ENCODE measurements around the gene FOXJ3. TPM values are rescaled to one million over a fixed set of nuclear protein-coding genes. Genes with fewer than 3 reads are reported as not detected.

FOXJ3 gene
- total and polyA plus RNA-seq, 2 of the 4 experiments (the other 2 are of a cell fraction): 16.7 to 30.5 TPM

DNA sequence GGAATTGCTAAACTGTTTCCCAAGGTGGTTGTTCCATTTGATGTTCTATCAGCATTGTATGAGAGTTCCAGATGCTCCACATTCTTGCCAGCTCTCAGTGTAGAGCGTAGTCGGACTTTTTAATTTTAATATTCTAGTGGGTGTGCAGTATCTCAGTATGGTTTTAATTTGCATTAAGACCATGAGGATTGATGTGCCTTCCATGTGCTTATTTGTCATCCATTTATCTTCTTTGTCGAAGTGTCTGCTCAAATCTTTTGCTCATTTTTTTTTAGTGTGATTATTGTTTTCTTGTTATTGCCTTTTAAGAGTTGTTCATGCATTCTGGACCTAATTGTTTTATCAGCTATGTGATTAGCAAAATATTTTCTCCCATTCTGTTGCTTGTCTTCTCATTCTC, 195.6 kb downstream of the FOXJ3 start:
- ChIA-PET POLR2A (ENCODE audit: unreplicated experiment) (no interaction called here), CTCF (no interaction called here)
- no peaks in the 10 kb centered on the region for H3K4me1 ChIP-seq (ENCODE audit: control insufficient read depth, insufficient read depth, low read length)
- H3K36me3 ChIP-seq (ENCODE audit: control insufficient read depth, insufficient read depth, low read length): no peaks in the 10 kb centered on the region
- no peak overlapping the region for H3K23ac ChIP-seq (ENCODE audit: low read depth, low read length)
- no peak overlapping the region for H2BK20ac ChIP-seq (ENCODE audit: low read depth, low read length)
- no peak overlapping the region for H3K14ac ChIP-seq (replicated peaks; ENCODE audit: low read depth, low read length)
- H3K56ac ChIP-seq (ENCODE audit: extremely low read depth, insufficient read depth, low read length): no peak overlapping the region
- no peak overlapping the region for H3K4me2 ChIP-seq (ENCODE audit: low read depth, low read length)
- no peak overlapping the region for H4K5ac ChIP-seq (ENCODE audit: low read depth, low read length)
- H2AK9ac ChIP-seq (replicated peaks; ENCODE audit: low read depth, low read length, poor library complexity): no peak overlapping the region
- no peak overlapping the region for H2BK15ac ChIP-seq (ENCODE audit: low read depth, low read length)
- H2AK5ac ChIP-seq (ENCODE audit: low read depth, low read length): no peak overlapping the region
- no peak overlapping the region for H2BK5ac ChIP-seq (ENCODE audit: low read depth, low read length, poor library complexity, severe bottlenecking)
- no peak overlapping the region for H3K27ac ChIP-seq (ENCODE audit: insufficient read depth, low read length)
- no peak overlapping the region for H3K4ac ChIP-seq (ENCODE audit: low read depth, low read length)
- H4K91ac ChIP-seq (ENCODE audit: insufficient read depth, low read depth, low read length): no peak overlapping the region
- H3K9me1 ChIP-seq (ENCODE audit: insufficient read depth, low read length): no peaks in the 10 kb centered on the region
- H4K20me1 ChIP-seq (ENCODE audit: insufficient read depth, low read length): no peaks in the 10 kb centered on the region
- no TSS peak for BruUV-seq (replicated peaks)
- no peak overlapping the region for H3K18ac ChIP-seq (ENCODE audit: low read depth, low read length)
- dilution Hi-C loops (cut with HindIII; ENCODE audit: low sequenced_read_pairs, unreplicated experiment): no loop called here
- H2AFZ ChIP-seq (replicated peaks; ENCODE audit: low read length, poor library complexity): no peak overlapping the region
- TF ChIP-seq CHD1 (IDR thresholded peaks at IDR 0.05; ENCODE audit: low read depth, low read length) (no peak), RAD21 (IDR thresholded peaks at IDR 0.05; ENCODE audit: low read length) (no peak), POLR2A (IDR thresholded peaks at IDR 0.05; ENCODE audit: low read depth, low read length) (no peak), FOS (IDR thresholded peaks at IDR 0.05; ENCODE audit: low read depth, low read length) (no peak), SMC3 (IDR thresholded peaks at IDR 0.05; ENCODE audit: low read depth, low read length) (no peak), CEBPB (IDR thresholded peaks at IDR 0.05; ENCODE audit: low read depth, low read length) (no peak)
- TF ChIP-seq, protein P1, sequence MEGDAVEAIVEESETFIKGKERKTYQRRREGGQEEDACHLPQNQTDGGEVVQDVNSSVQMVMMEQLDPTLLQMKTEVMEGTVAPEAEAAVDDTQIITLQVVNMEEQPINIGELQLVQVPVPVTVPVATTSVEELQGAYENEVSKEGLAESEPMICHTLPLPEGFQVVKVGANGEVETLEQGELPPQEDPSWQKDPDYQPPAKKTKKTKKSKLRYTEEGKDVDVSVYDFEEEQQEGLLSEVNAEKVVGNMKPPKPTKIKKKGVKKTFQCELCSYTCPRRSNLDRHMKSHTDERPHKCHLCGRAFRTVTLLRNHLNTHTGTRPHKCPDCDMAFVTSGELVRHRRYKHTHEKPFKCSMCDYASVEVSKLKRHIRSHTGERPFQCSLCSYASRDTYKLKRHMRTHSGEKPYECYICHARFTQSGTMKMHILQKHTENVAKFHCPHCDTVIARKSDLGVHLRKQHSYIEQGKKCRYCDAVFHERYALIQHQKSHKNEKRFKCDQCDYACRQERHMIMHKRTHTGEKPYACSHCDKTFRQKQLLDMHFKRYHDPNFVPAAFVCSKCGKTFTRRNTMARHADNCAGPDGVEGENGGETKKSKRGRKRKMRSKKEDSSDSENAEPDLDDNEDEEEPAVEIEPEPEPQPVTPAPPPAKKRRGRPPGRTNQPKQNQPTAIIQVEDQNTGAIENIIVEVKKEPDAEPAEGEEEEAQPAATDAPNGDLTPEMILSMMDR (conservative IDR thresholded peaks at IDR 0.05; ENCODE audit: low read depth, low read length): no peak
- intact Hi-C loops (cut with micrococcal nuclease): no loop called here
- H4K8ac ChIP-seq (ENCODE audit: low read depth in 2 of 2, low read length in 2 of 2): no peak overlapping the region
- no peaks in the 10 kb centered on the region for H3K79me1 ChIP-seq (ENCODE audit: low read depth in 1 of 2, low read length in 2 of 2)
- in situ Hi-C loops (cut with MboI; ENCODE audit: low sequenced_read_pairs): no loop called here
- H3K4me3 ChIP-seq (ENCODE audit: insufficient read depth, low read depth, low read length): no peak overlapping the region
- peaks cover 39% of the 10 kb centered on the region for H3K27me3 ChIP-seq (ENCODE audit: control insufficient read depth, insufficient read depth, low read length)
- H3K9ac ChIP-seq (ENCODE audit: low read depth, low read length): no peak overlapping the region
- ATAC-seq (ENCODE audit: low read depth) (no peak), DNase-seq (no peak)
- no CpG with 5 or more reads among the region's 3 CpGs for WGBS, 2 experiments (ENCODE audit: extremely low coverage in 2 of 2, insufficient read length in 1 of 2)
- H2BK120ac ChIP-seq (ENCODE audit: low read depth, low read length): no peak overlapping the region
- no peaks in the 10 kb centered on the region for H3K9me3 ChIP-seq (ENCODE audit: control insufficient read depth, insufficient read depth, low read length)

All from IMR-90 (cell line).